T-helper 2 cell treated with Interferon-gamma antibody and Interleukin-4, amounts not matched to agents 5 μg/mL and 100 μg/mL, for 36 hours (primary cell): ENCODE data around the gene NPY.
A peak's percentile ranks its signal among the peaks of the same experiment; 100 is the strongest.

Source experiments
- DNase-seq: peaks from one replicate; pipeline ENCODE4 v3.0.0; 2021; ENCODE audit warnings: low spot score
- H3K27ac Mint-ChIP-seq: one replicate; pipeline ENCODE4 v1.8.0; 2021; ENCODE audit warnings: mild to moderate bottlenecking, mixed read lengths
- H3K27me3 Mint-ChIP-seq: one replicate; pipeline ENCODE4 v1.8.0; 2021; ENCODE audit warnings: low read depth, mixed read lengths
- H3K36me3 Mint-ChIP-seq: one replicate; pipeline ENCODE4 v1.8.0; 2021; ENCODE audit warnings: low read depth, mixed read lengths
- H3K4me1 Mint-ChIP-seq: one replicate; pipeline ENCODE4 v1.8.0; 2021; ENCODE audit warnings: low read depth, mixed read lengths
- H3K4me3 Mint-ChIP-seq: one replicate; pipeline ENCODE4 v1.8.0; 2022; ENCODE audit warnings: mild to moderate bottlenecking, moderate library complexity, mixed read lengths
- H3K9me3 Mint-ChIP-seq: one replicate; pipeline ENCODE4 v1.8.0; 2021; ENCODE audit warnings: mixed read lengths

The NPY gene

GRCh38 chr7:24328894-24329293, 44.9 kb downstream of the NPY start:
- Mint-ChIP-seq H3K27ac (no peak overlapping the region), H3K36me3 (no peaks in the 10 kb centered on the region), H3K9me3 (no peaks in the 10 kb centered on the region), H3K4me3 (no peak overlapping the region), H3K27me3 (peaks cover 15% of the 10 kb centered on the region), H3K4me1 (no peaks in the 10 kb centered on the region)
- DNase-seq: no peak

- no peaks in the 10 kb centered on the region for H3K4me1 Mint-ChIP-seq
Measured at GRCh38 chr7:24334012-24334411, 50.0 kb downstream of the NPY start.

GRCh38 chr7:24334627-24335026, 50.6 kb downstream of the NPY start:
- peaks cover 15% of the 10 kb centered on the region for H3K27me3 Mint-ChIP-seq
- no peak overlapping the region for H3K4me3 Mint-ChIP-seq
- H3K27ac Mint-ChIP-seq: no peak overlapping the region
- no peaks in the 10 kb centered on the region for H3K4me1 Mint-ChIP-seq
- no peaks in the 10 kb centered on the region for H3K9me3 Mint-ChIP-seq
- DNase-seq: no peak
- no peaks in the 10 kb centered on the region for H3K36me3 Mint-ChIP-seq

More at GRCh38 chr7:24334012-24334411, 50.0 kb downstream of the NPY start:
- no peaks in the 10 kb centered on the region for H3K36me3 Mint-ChIP-seq
- H3K9me3 Mint-ChIP-seq: no peaks in the 10 kb centered on the region
- no peak overlapping the region for H3K27ac Mint-ChIP-seq
- no peak for DNase-seq
- peaks cover 20% of the 10 kb centered on the region for H3K27me3 Mint-ChIP-seq
- no peak overlapping the region for H3K4me3 Mint-ChIP-seq

GRCh38 chr7:24336461-24336860, 52.5 kb downstream of the NPY start:
- Mint-ChIP-seq H3K4me1 (no peaks in the 10 kb centered on the region), H3K27ac (no peak overlapping the region), H3K4me3 (no peak overlapping the region), H3K9me3 (no peaks in the 10 kb centered on the region), H3K27me3 (peaks cover 15% of the 10 kb centered on the region), H3K36me3 (no peaks in the 10 kb centered on the region)
- peak; percentile 11 for DNase-seq

GRCh38 chr7:24337180-24337579, 53.2 kb downstream of the NPY start:
- Mint-ChIP-seq H3K36me3 (no peaks in the 10 kb centered on the region), H3K4me3 (no peak overlapping the region), H3K9me3 (no peaks in the 10 kb centered on the region), H3K27ac (no peak overlapping the region), H3K27me3 (peaks cover 15% of the 10 kb centered on the region), H3K4me1 (no peaks in the 10 kb centered on the region)
- DNase-seq: no peak

GRCh38 chr7:24339575-24339974, 55.6 kb downstream of the NPY start:
- H3K27me3 Mint-ChIP-seq: peaks cover 11% of the 10 kb centered on the region
- no peaks in the 10 kb centered on the region for H3K9me3 Mint-ChIP-seq
- no peak overlapping the region for H3K27ac Mint-ChIP-seq

GRCh38 chr7:24340727-24341126, 56.7 kb downstream of the NPY start:
- DNase-seq: no peak
- Mint-ChIP-seq H3K9me3 (no peaks in the 10 kb centered on the region), H3K4me3 (no peak overlapping the region), H3K27ac (no peak overlapping the region), H3K4me1 (no peaks in the 10 kb centered on the region), H3K27me3 (peaks cover 11% of the 10 kb centered on the region), H3K36me3 (no peaks in the 10 kb centered on the region)

More at GRCh38 chr7:24339575-24339974, 55.6 kb downstream of the NPY start:
- no peaks in the 10 kb centered on the region for H3K36me3 Mint-ChIP-seq
- H3K4me1 Mint-ChIP-seq: no peaks in the 10 kb centered on the region
- no peak overlapping the region for H3K4me3 Mint-ChIP-seq
- no peak for DNase-seq
